ENCODE measurements around the gene PNMA1.

PNMA1 gene

DNA sequence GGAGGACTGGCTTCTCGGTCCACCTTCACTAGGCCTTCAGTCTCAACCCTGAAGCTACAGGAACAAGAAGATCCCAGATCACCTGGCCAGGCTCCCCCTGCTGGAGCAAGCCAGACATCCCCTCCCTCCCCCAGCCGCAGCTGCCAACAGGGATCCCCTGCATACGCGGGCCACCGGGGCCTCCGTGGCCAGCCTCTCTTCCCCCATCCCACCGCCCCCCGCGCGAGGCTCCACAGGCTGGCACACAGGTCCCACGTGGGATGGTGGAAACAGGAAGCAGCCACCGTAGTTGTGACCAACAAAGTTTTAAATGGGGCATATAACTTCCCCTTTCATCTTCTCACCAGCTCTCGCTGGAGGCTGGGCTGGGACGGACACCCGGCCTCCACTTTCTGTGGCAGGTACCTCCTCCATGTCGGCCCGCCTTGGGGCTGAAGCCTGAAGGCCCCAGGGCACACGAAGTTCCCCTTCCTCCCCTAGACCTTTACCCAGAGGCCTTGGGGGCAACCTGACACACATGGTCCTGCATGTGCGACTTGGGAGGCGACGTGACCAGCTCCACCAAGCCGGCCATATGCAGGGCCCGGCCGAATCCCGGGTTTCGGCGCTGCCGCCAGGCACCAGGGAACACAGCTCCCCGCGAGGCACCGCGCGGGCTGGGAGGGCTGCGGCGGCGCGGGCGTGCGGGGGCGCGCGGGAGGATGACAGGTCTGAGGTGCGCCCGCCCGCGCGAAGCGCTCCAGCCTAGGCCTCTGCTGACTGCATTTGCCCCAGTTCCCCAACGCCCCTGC is 44.4 kb upstream of the PNMA1 start:
- Histone ChIP-seq H3K9me3 (no peaks in the 10 kb centered on the region), H3K4me3 (peak overlapping the region; percentile 89), H4K20me1 (peaks cover 94% of the 10 kb centered on the region), H3K9ac (peak overlapping the region; percentile 94), H3K4me2 (peak overlapping the region; percentile 99), H3K27me3 (no peaks in the 10 kb centered on the region), H3K27ac (peak overlapping the region; percentile 98), H3K36me3 (no peaks in the 10 kb centered on the region), H3K4me1 (peaks cover 88% of the 10 kb centered on the region)
- no peak for TF ChIP-seq Cebpa-rat (IDR thresholded peaks at IDR 0.05)

DNA sequence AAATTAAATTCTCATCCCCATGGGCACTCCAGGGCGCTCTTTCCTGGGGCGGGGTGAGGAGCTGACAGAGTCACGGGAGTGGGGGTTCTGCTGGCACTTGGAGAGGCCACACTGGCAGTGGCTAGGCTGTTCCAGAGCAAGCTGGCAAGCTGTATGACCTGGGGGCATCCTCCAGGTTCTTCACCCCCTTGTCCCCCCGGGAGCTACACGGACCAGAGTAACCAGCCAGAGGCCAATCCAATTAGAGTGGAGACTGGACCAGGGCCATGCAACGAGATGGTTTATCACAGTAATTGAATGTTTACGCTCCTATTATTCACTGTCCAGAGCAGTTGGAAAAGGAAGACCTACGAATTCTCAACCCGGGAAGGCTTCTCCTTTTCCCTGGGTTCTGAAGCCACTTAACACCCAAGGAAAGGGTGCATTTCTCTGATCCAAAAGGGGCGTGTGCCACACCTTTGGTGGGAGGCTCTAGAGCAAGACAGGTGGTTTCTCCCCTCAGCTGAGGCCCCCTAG is 43.8 kb upstream of the PNMA1 start:
- no peaks in the 10 kb centered on the region for H3K9me3 ChIP-seq
- peak overlapping the region; percentile 89 for H3K4me3 ChIP-seq
- H4K20me1 ChIP-seq = peaks cover 94% of the 10 kb centered on the region
- H3K4me1 ChIP-seq = peaks cover 88% of the 10 kb centered on the region
- no peaks in the 10 kb centered on the region for H3K36me3 ChIP-seq
- H3K4me2 ChIP-seq = peak overlapping the region; percentile 99
- H3K27me3 ChIP-seq = no peaks in the 10 kb centered on the region
- TF ChIP-seq Cebpa-rat (IDR thresholded peaks at IDR 0.05) = no peak
- peak overlapping the region; percentile 98 for H3K27ac ChIP-seq
- H3K9ac ChIP-seq = peak overlapping the region; percentile 94

DNA sequence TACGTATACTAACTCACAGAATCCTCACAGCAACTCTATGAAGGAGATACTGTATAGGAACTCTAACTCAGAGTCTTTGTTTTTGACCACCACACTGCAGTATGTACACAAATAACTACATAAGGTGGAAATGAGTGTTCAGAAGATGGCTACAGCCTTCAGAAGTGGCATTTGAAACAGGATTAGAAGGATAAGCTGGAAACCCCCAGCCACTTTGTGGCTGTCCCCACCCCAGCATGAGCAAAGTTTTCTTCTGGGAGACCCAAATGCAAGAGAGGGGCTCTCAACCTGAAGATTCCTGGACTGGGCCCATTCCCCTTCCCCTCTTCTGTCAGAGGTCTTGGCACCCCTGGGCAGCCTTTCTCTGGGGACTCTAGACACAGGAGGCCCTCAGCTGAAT is 43.2 kb upstream of the PNMA1 start:
- H3K9ac ChIP-seq = peak overlapping the region; percentile 94
- H3K36me3 ChIP-seq = no peaks in the 10 kb centered on the region
- peak overlapping the region; percentile 98 for H3K27ac ChIP-seq
- H3K4me2 ChIP-seq = peak overlapping the region; percentile 99
- H4K20me1 ChIP-seq = peaks cover 94% of the 10 kb centered on the region
- no peaks in the 10 kb centered on the region for H3K27me3 ChIP-seq
- H3K4me1 ChIP-seq = peaks cover 88% of the 10 kb centered on the region
- TF ChIP-seq Cebpa-rat (IDR thresholded peaks at IDR 0.05) = no peak
- H3K9me3 ChIP-seq = no peaks in the 10 kb centered on the region
- peak overlapping the region; percentile 89 for H3K4me3 ChIP-seq

- Histone ChIP-seq H3K4me3 (peak overlapping the region; percentile 63), H3K4me2 (peak overlapping the region; percentile 99), H3K27me3 (no peaks in the 10 kb centered on the region), H3K27ac (peak overlapping the region; percentile 98), H3K4me1 (peaks cover 88% of the 10 kb centered on the region), H4K20me1 (peaks cover 94% of the 10 kb centered on the region), H3K9ac (peak overlapping the region; percentile 94), H3K9me3 (no peaks in the 10 kb centered on the region), H3K36me3 (no peaks in the 10 kb centered on the region)
- TF ChIP-seq Cebpa-rat (IDR thresholded peaks at IDR 0.05) = no peak
Observed at GRCh38 chr14:73755434-73756014, 41.3 kb upstream of the PNMA1 start.

- no peaks in the 10 kb centered on the region for H3K9me3 ChIP-seq
- peak overlapping the region; percentile 94 for H3K9ac ChIP-seq
- H3K27me3 ChIP-seq = no peaks in the 10 kb centered on the region
- peak overlapping the region; percentile 63 for H3K4me3 ChIP-seq
- peaks cover 97% of the 10 kb centered on the region for H4K20me1 ChIP-seq
- H3K36me3 ChIP-seq = no peaks in the 10 kb centered on the region
- H3K4me2 ChIP-seq = peak overlapping the region; percentile 99
- peak overlapping the region; percentile 98 for H3K27ac ChIP-seq
- TF ChIP-seq Cebpa-rat (IDR thresholded peaks at IDR 0.05) = no peak
- H3K4me1 ChIP-seq = peaks cover 90% of the 10 kb centered on the region
Observed at GRCh38 chr14:73754911-73755360, 40.8 kb upstream of the PNMA1 start.

- Histone ChIP-seq H3K4me2 (peak overlapping the region; percentile 99), H3K4me3 (peak overlapping the region; percentile 63), H3K9me3 (no peaks in the 10 kb centered on the region), H3K4me1 (peaks cover 98% of the 10 kb centered on the region), H3K36me3 (no peaks in the 10 kb centered on the region), H3K27me3 (no peaks in the 10 kb centered on the region), H3K27ac (peak overlapping the region; percentile 98), H3K9ac (peak overlapping the region; percentile 94), H4K20me1 (peaks cover 100% of the 10 kb centered on the region)
- no peak for TF ChIP-seq Cebpa-rat (IDR thresholded peaks at IDR 0.05)
Observed at GRCh38 chr14:73753887-73754795, 40.0 kb upstream of the PNMA1 start.

DNA sequence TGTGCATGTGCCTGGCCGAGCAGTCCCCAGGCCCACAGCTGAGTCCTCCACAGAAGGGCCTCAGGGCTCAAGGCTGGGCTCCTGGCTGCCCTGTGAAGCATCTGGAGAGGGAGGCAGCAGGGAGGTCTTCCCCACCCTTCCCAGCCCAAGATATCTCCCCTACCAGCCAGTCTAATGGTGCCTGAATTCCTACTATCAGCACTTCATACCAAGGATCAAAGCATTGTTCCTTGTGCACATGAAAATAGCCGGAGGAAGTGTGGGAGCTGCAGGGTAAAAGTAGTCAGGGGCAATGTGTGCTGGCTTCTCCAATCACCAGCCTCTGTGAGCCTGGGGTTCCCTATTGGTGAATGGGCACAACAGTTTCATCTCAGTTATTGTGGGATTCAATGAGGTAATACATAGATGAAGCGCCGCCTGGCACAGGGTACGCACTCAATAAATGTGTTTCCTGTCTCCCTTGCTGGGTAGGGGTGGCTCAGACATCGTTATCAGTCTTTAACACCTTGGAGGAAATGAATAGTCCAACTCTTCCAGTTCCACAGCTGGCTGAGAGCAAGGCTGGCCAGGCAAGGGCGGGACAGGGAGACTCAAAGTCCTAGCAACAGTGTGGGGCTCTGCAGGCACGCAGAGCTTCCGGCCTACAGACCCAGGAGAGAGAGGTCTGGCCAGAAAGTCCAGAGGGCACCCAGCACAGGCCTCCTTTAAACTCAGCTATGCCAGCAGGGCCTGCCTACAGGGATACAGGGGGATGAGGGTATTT is 39.1 kb upstream of the PNMA1 start:
- peaks cover 100% of the 10 kb centered on the region for H4K20me1 ChIP-seq
- no peaks in the 10 kb centered on the region for H3K9me3 ChIP-seq
- H3K36me3 ChIP-seq = no peaks in the 10 kb centered on the region
- H3K27me3 ChIP-seq = no peaks in the 10 kb centered on the region
- H3K27ac ChIP-seq = peak overlapping the region; percentile 98
- peaks cover 100% of the 10 kb centered on the region for H3K4me1 ChIP-seq
- peak overlapping the region; percentile 63 for H3K4me3 ChIP-seq
- TF ChIP-seq Cebpa-rat (IDR thresholded peaks at IDR 0.05) = no peak
- peak overlapping the region; percentile 94 for H3K9ac ChIP-seq
- H3K4me2 ChIP-seq = peak overlapping the region; percentile 99

DNA sequence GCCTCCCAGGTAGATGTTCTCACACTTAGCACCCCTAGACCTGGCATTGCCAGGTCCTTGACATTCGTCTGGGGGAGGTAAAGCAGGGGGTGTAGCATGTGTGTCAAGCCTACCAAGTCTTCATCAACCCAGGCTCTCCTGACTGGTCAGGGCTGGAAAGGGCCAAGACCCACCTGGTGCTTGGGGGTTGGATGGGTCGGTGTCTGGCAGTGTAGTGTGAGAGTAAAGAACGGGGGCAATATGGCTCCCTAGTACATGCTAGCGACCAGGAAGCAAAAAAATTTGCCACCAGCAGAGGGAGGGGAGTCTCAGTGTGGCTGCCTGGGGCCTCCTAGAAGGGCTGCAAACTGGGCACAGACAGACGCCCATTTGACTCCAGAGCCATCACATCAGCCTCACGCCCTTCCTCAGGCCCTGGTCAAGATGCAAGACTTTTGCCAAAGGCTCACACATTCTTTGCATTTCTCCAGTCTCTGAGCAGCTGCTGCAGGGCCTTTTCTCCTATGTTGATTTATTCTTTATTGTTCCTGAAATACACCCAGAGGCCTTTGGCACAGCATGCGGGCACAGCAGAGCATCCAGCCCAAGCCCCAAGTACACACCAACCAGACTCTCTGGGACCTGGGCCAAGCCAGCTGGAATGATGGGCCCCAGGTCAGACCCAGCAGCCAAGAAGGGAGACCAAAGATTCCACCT is 38.3 kb upstream of the PNMA1 start:
- H3K4me3 ChIP-seq = peak overlapping the region; percentile 63
- TF ChIP-seq Cebpa-rat (IDR thresholded peaks at IDR 0.05) = no peak
- peaks cover 100% of the 10 kb centered on the region for H3K4me1 ChIP-seq

More for the DNA sequence above, 38.3 kb upstream of the PNMA1 start:
- Histone ChIP-seq H3K27me3 (no peaks in the 10 kb centered on the region), H3K4me2 (peak overlapping the region; percentile 99), H3K27ac (peak overlapping the region; percentile 98), H3K9ac (peak overlapping the region; percentile 94), H3K36me3 (no peaks in the 10 kb centered on the region), H4K20me1 (peaks cover 100% of the 10 kb centered on the region), H3K9me3 (no peaks in the 10 kb centered on the region)

Data from BLaER1 (cell line).